SIG-M5 treated with dmso at 0.1 percent for 504 hours (cell line): Measurements from ENCODE around the gene WFDC1.

Experiments
- DNase-seq: peaks from one replicate; lab custom pipeline; 2025; ENCODE audit not compliant: unreplicated experiment; lab: John Stamatoyannopoulos, UW

Gene WFDC1

DNA sequence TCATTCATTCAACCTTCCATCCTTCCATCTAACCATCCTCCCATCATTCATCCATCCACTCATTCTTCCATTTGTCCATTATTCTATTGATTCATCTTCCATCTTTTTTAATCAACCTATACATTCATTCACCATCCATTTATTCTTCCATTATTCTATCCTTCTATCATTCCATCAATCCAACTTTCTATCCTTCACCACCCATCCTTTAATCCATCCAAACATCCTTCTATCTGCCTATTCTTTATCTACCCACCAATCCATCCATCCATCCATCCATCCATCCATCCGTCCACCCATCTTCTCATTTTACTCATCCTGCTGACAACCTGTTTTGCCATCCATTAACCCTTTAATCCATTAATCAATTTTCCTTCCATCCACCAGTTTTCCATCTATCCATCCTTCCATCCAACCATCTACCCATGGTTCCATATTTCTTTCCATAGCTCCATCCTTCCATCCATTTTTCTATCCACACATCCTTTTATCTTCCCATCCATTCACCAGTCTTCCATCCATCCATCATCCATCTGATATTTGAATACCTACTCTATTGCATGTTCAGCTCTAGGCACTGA, 21.8 kb upstream of the WFDC1 start:
- DNase-seq: no peak

DNA sequence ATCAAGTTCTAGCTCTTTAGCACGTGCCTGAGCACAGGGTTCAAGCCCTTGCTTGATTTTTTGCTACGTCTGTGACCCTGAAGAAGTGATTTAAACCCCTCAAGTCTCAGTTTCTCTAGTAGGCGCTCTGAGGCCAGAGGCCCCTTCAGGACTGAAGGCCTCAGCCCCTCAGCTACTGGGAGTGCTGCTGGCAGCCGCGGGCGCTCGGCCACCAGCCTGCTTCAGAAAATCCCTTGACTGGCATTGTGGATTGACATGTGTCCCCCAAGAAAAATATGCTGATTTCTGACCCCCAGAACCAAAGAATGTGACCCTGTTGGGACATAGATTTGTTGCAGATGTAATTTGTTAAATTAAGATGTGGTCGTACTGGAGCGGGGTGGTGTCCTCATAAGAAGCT, 20.2 kb upstream of the WFDC1 start:
- DNase-seq: no peak

DNA sequence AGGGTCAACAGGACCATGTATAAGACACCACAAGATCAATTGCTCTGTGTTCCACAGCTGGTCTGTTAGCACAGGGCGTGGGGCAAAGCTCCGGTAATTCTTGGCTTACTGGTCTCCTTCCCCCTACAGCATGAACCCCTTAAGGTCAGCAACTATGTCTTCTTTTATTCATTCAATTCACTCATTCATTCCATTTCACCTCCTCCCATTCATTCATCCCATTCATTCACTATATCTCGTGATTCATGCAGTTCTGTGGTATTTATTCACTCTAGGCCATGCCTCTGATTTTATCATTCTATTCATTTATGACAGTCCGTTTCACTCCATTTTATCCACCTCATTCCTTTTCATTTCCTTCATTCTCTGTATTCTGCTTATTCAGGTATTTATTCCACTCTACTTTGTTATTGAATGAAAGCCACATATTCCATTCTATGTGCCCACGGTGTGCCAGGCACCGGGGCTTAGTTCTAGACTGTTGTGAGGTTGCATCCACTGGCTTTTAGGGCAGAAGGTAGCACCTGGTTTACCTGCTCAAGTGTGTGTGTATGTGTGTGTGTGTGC, 19.0 kb upstream of the WFDC1 start:
- DNase-seq: no peak

DNA sequence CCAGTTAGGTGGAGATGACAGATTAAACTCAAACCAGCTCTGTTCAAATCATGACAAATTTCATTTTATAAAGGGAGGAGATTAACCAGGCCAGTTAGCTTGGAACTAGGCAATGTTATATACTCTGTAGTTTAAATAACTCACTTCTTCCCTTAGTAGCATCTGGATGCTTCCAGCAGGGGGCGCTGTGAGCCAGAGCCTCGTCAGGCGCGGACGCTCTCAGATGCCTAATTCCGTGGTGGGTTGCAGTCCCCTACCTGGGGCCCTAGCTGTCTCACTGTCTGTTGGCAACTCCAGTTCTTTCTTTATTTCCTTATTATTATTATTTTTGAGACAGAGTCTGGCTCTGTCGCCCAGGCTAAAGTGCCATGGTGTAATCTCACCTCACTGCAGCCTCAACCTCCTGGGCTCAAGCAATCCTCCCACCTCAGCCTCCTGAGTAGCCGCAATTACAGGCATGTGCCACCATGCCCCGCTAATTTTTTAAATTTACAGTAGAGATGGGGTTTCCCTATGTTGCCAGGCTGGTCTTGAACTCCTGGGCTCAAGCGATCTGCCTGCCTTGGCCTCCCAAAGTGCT, 17.3 kb upstream of the WFDC1 start:
- DNase-seq: peak; percentile 3

DNA sequence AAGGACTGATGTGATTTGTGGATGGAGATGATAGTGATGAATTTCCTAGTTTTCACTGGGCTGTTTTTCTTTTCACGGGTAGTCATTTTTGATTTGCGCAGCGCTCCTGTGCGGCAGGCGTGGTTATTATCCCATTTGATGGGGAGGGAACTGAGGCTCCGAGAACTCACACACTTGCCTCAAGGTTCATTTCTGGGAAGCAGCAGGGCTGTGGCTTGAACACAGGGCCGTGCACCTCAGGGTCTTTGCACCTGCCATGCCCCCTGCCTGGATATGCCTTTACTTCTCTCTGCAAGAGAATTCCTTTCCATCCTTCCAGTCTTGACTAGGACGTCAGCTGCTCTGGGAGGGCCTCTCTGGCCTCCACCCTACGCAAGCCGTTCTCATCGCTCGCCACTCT, 16.3 kb upstream of the WFDC1 start:
- no peak for DNase-seq

DNA sequence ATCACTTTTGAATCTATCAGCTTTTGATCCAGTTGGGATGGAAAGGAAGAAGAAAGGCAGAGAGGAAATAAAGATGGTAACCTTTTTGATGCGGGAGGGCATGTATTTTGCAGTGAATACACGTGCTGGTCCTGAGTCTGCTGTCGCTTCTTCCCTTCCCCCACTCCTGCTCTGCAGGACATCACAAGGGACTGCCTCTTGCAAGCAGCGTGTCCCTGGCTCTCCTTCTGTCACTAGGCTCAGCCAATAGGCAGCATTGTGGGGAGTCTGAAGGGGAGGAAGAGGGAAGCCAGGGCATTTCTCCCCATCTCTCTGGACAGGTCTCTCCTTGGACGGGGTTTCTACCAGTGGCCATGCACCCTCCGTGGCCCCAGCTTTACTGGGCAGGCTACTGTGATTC, 15.7 kb upstream of the WFDC1 start:
- DNase-seq: no peak

DNA sequence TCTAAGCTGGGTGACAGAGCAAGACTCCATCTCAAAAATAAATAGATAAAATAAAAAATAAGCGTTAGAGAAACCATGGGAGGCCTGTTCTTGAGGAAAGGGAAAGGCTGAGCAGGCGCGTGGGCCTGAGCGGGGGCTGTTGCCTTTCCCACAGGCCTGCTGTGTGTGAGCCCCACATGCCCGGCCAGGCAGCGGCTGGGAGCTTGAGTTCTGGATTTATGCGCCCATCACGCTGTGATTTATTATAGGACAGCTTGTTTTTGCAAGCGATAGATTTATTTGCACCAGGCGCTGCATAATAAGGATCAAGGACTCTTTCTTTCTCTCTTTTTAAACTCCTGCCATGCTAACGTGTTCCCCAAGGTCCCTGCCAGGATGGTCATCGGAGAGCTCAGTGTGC, 14.8 kb upstream of the WFDC1 start:
- DNase-seq: no peak

DNA sequence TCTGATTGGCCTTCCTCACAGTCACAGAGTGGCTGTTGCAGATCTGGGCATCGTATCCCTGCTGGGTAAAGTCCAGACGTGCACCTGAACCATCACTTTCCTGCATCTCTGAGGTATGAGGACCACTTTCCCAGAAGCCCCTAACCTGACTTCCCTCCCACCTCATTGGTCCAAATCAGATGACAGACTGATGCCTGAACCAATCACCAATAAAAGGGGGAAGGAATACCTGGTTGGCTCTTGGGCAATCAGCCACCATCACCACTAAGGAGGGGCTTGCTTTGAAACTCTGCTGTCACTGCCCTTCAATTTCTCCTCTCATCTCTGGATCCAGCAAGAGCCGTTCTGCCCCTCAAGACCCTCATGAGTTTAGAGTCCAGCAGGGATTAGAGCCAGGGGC, 13.6 kb upstream of the WFDC1 start:
- DNase-seq: no peak

DNA sequence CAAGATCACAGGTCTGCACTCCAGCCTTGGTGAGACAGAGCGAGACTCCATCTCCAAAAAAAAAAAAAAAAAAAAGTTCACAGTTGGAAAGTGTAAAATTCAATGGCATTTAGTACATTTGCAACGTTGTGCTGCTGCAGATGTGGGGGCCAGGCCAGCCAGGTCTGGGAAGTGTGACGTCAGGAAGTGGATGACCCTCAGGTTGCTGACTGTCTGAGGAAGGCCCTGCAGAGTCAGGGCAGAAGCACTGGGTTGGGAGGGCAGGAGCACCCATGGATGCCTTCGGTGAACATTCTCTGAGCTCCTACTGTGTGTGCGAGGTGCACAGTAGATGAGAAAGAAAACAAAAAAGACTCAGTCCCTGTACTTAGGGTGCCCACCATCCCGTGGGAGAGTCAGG, 12.1 kb upstream of the WFDC1 start:
- no peak for DNase-seq

DNA sequence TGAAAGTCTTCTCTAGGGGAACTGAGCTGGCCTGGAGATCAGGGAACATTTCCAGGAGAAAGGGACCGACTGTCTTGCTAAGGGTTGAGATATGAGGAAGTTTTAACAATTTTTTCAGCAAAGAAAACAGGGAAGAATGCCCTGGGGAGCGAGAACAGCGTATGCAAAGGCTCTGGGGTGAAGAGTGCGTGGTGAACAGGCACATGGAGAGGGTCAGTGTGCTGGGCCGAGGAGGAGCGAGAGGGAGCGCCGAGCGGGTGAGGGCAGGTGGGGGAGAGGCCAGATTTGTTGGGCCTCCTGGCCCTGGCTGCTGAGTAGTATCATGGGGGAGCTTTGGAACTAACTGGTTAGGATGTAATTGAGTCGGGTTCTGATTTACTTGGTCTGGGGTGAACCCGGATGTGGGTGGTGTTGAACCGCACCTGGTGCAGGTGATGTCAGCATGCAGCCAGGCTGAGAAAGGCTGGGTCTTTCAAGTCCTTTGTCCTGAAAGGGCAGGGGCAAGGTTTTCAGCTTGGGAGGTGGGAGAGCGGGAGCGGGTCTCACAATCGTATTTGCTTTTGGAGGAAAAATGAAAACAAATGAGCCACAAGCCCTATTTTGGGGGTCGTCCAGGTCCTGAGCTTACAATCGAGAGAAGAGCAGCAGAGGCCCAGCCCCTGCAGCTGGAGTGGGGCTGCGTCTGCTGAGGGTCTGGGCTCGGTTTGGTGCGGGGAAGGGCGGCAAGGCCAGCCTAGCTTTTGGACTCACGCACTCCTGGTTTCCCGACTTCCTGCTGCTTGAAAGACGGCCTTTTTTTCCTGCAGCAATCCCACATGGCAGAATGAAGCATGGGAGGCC, 11.1 kb upstream of the WFDC1 start:
- no peak for DNase-seq

DNA sequence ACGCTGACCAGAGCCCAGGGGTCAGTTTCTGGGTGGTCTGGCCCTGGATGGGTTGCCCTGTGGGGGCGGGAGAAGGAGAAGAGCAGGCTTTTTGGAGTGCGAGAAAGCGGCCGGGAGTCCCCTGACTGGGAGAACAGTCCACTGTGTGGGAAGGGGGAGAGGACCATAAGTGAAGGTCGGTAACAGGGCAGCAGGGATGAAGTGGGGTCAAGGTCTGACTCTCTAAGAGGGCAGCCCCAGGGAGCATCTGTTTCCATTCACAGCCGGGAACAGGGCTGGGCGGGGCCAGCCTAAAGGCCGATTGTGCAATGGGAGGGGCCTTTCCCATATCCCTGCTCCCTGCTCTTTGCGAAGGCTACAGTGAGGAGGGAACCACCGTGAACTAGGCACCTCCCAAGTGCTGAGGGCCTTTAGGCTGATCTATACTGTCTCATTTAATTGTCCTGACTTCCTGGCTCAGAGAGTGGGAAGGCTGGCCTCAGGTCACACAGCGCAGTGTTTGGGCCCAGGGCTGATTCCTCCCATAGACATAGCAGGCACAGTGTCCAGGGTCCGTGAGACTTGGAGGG, 10.4 kb upstream of the WFDC1 start:
- DNase-seq: no peak

DNA sequence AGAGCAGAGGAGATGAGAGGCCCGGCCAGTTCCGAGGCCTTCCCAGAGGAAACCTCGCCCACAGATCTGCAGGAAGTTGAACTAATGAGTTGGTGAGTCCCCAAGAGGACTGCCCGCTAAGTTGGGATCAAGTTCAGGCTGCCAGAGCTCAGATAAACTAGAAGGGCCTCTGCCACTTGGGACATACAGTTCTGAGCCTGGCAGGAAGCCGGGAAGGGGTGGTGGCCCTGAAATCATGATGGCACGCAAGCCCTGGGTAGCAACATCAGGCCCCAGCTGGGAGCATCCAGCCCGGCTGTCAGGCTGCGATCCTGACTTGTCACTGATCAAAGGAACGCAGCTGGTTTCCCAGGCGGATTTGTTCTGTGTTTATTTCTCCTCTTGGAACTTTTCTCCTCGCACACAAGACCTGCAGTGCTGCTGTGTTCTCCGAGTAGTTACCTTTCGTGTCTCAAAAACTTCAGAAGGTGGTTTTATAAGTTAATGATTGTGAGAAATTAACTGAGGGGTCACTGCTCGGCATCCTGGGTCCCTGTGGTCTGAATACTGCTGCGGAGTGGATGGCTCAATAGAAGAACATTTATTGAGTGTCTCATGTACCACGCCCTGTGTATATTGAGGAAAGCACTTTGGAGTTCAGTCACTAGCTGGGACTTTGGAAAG, 8.0 kb upstream of the WFDC1 start:
- no peak for DNase-seq

DNA sequence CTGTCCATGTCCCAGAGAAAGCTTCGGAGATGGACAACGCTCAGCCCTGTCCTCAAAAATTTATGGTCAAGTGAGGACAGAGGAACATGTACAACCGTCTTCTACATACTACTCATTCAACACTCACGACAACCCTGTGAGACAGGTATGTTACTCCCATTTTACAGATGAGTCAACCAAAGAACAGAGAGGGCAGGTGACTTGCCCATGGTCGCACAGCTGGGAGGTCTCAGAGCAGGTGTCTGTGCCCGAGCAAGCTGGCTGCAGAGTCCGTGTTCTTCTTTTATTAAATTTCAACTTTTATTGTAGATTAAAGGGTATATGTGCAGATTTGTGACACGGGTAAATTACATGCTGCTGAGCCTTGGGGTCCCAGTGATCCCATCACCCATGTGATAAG, 5.8 kb upstream of the WFDC1 start:
- no peak for DNase-seq

DNA sequence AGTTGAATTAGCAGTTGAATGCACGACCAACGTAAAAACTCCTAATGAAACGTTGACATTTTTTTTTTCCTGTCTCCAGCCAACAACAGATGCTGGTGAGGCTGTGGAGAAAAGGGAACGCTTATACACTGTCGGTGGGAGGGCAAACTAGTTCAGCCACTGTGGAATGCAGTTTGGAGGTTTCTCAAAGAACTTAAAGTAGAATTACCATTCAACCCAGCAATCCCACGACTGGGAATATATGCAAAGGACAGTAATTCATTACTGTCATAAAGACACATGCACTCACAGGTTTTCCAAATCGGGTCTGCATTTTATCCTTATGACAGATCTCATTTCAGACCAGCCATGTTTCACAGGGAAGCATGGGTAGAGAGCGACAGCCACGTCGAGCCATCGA, 3.5 kb upstream of the WFDC1 start:
- no peak for DNase-seq

DNA sequence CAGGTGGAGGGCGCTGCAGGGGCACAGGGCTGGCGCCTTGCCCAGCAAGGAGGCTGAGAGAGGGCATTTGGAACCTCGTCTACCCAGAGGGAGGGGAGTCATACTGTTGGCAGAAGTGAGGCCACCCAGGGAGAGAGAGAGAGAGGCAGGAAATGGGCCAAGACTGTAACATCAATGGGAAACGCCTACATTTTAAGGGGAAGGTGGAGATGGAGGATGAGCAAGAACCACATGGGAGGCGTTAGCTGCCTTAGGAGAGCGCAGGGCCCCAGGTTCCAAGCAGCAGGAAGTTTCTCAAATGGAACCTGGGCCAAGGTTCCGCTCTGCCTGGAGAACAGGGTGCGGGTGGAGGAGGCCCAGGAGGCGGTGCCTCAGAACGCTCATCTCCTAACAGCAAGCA, 2.7 kb upstream of the WFDC1 start:
- peak; percentile 4 for DNase-seq

DNA sequence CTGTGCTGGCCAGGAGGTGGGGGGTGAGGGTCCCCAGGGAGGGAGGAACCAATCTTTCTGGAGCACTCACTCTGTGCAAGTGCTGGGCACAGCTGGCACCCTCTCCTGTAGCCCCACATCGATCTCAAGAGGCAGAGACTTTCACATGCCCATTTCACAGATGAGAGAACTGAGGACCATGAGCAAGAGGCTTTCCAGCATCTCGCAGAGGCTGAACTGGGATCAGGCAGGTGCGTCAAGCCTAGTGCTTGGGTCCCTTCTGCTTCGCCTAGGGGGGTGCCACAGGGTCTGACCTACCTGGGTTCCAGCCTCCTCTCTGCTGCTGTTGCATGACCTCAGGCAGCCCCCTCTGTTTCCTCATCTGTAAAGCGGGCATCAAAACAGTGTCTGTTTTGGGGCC, 1.3 kb upstream of the WFDC1 start:
- no peak for DNase-seq

DNA sequence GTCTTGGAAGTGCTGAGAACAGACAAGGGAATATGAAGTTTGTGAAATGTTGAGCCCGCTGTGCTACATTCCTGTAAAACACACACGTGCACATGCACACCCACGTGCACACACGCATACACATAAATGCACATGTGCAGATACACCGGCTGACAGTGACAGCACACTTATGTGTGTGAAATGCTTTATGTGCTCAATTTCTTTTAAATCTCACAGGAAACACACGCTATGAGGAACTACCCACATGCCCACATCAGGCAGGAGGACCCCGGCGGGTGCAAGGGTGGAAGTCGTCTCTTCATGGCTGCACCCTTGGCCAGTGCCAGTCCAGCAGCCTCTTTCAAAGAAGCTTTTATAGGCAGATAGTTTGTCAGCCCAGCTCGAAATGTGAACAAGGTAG, 561 bp upstream of the WFDC1 start:
- DNase-seq: no peak

DNA sequence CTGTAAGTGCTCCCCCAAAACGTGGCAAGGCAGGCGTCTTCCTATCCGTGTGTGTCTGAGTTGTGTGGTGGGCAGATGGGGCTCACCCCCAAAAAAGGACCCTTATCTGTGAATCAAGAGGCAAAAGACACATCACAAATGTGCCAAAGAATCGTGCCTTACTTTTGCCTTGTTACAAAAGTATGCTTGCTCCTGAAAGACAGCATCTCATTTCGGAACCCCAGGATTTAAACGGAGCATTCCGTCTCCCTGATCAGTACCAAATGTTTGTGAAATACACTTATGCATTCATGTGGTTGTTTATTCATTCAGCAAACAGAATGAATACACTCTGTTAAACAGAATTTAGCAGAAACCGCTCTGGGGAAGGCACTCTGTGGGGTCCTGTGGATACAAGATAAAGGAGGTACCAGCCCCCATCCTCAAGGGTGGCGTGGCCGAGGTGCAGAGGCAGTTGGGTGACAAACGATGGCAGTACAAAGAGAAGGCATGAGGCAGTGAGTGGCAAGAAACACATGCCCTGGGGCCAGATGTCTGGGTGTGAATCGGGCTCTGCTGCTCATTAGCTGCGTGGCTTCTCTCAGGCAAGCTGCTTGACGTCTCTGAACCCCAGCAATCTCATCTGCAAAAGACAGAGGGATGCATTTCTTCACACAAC, 654 bp downstream of the WFDC1 start:
- DNase-seq: no peak

DNA sequence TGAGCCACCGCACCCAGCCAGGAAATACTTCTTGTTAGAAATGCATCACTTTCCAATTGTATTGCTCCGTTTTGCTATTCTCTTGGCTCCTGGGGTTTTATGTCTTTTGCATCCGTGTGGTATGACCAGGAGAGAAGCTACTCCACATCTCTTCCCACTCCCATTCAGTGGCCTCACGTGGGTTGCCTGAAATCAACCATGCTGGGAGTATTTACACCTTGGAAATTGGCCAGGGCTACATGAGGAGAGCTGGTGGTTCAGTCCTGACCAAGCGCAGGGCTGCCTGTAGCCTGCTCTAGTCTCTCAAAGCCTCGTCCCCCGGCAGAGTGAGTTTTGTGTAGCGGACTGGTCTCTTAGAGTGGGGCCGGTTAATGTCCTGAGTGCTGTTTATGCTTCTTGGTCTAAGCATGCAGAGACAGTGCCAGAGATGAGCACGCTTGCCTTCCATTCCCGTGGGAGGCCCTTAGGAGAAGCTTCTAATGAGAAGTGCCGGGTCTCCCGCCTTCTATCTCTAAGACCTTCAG, 3.8 kb downstream of the WFDC1 start:
- no peak for DNase-seq

DNA sequence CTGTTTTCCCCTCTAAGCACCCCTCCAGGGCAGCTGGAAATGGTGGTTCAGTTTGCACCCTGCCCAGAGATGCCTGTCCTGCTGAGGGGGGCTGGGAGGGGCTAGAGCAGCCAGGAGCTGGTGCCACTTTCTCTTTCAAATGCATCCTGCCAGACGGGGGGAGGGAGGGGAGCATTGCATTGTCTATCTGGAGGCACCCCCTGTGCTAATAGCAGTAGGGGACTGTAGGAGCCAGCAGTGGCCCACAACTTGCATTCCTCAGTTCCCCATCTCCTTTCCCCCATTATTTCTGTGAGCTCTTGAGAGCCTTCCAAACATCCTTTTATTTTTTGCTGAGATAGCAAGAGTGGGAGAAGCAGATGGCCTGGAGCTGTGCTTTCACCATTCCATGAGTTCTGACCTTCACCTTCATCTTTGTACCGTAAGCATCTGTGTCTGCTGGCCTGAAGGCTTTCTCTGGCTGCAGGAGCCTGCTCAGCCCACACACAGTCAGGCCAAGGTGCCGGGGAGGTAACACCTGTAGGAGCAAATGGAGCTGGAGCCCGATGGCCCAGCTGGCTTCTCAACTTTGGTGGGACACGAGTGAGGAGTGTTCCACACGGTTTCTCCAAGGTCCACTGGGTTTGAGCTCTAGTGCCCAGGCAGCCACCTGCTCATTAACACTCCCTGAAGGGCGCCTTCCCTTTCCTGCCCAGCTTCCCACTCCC, 5.2 kb downstream of the WFDC1 start:
- no peak for DNase-seq
